Caco-2 (cell line): ENCODE data around the gene ARL5B. TPM values are rescaled to one million over a fixed set of nuclear protein-coding genes. Genes with fewer than 3 reads are reported as not detected.

Experiments
- BruUV-seq: library from RNA; stranded (reverse); fragments of 400-500 nt; replicated peaks from 2 replicates; lab custom pipeline; 2021; lab: Mats Ljungman, UMichigan
- CTCF ChIA-PET: fragments of 300-600 bp; sonication (Branson Sonifier 250); formaldehyde crosslinking; loops from one replicate; lab custom pipeline; 2022; ENCODE audit warnings: antibody characterized with exemption; lab: Charles Lee
- POLR2A ChIA-PET: fragments of 300-600 bp; sonication (Branson Sonifier 250); formaldehyde crosslinking; loops from one replicate; lab custom pipeline; 2022; ENCODE audit warnings: antibody characterized with exemption; lab: Charles Lee
- DNase-seq, 2 experiments: peaks; one replicate each; pipeline versions ENCODE4 v3.0.0 to v3.0.0-alpha.2; 2020 to 2022
- H3K27me3 ChIP-seq: replicated peaks from 2 replicates; pipeline ENCODE4 v1.6.0; 2011; ENCODE audit warnings: low read length; ENCODE audit not compliant: control insufficient read depth, insufficient read depth
- H3K36me3 ChIP-seq: 2 replicates; pipeline ENCODE4 v1.5.1; 2011; ENCODE audit warnings: low read length; ENCODE audit not compliant: control insufficient read depth, insufficient read depth
- H3K4me1 ChIP-seq: fragments of 250-450 bp; sonication (Bioruptor Pico); 2 replicates; pipeline ENCODE4 v1.5.1; 2020; ENCODE audit warnings: mild to moderate bottlenecking
- H3K4me3 ChIP-seq: 2 replicates; pipeline ENCODE4 v1.5.1; 2011; ENCODE audit warnings: low read depth, mild to moderate bottlenecking, control low read depth, low read length
- H3K9me3 ChIP-seq: fragments of 250-450 bp; sonication (Bioruptor Pico); 2 replicates; pipeline ENCODE4 v1.5.1; 2020; ENCODE audit warnings: mild to moderate bottlenecking, moderate library complexity
- H3K27ac Mint-ChIP-seq: one replicate; pipeline ENCODE4 v1.8.0; 2022; ENCODE audit warnings: mixed read lengths; ENCODE audit not compliant: unreplicated experiment
- H3K27me3 Mint-ChIP-seq: one replicate; pipeline ENCODE4 v1.8.0; 2022; ENCODE audit warnings: mixed read lengths; ENCODE audit not compliant: insufficient read depth, unreplicated experiment
- H3K36me3 Mint-ChIP-seq: one replicate; pipeline ENCODE4 v1.8.0; 2022; ENCODE audit warnings: mild to moderate bottlenecking, mixed read lengths; ENCODE audit not compliant: insufficient read depth, unreplicated experiment
- H3K4me1 Mint-ChIP-seq: one replicate; pipeline ENCODE4 v1.8.0; 2022; ENCODE audit warnings: low read depth, mixed read lengths; ENCODE audit not compliant: unreplicated experiment
- H3K4me3 Mint-ChIP-seq: one replicate; pipeline ENCODE4 v1.8.0; 2022; ENCODE audit warnings: mild to moderate bottlenecking, moderate library complexity, mixed read lengths; ENCODE audit not compliant: unreplicated experiment
- H3K9me3 Mint-ChIP-seq: one replicate; pipeline ENCODE4 v1.8.0; 2022; ENCODE audit warnings: mixed read lengths; ENCODE audit not compliant: unreplicated experiment
- intact Hi-C: fragments of 100-400 bp; cut with micrococcal nuclease; formaldehyde crosslinking; loops from one replicate; pipeline ENCODE4 v1.10.0; 2022; ENCODE audit not compliant: unreplicated experiment
- total RNA-seq: library from RNA; stranded (reverse); gene quantifications from 2 replicates; pipeline ENCODE4 v1.2.3, GENCODE V29; 2022
- TF ChIP-seq, protein P1 (sequence below), 2 experiments: fragments of 200-600 bp in 1 of 2; IDR thresholded peaks; 1 replicate in 1 of 2; 2 replicates in 1 of 2; pipeline versions ENCODE4 v1.5.1 to v1.8.0; 2011 to 2022; ENCODE audit warnings: antibody characterized with exemption in 1 of 2, control low read depth in 1 of 2, inconsistent platforms in 1 of 2, low read depth in 1 of 2, low read length in 1 of 2, mild to moderate bottlenecking in 1 of 2, moderate library complexity in 1 of 2; ENCODE audit not compliant: insufficient read depth in 1 of 2, severe bottlenecking in 1 of 2, unreplicated experiment in 1 of 2

Gene ARL5B
- total RNA-seq, 1 experiment from 2014 or later: 61.7 TPM

DNA sequence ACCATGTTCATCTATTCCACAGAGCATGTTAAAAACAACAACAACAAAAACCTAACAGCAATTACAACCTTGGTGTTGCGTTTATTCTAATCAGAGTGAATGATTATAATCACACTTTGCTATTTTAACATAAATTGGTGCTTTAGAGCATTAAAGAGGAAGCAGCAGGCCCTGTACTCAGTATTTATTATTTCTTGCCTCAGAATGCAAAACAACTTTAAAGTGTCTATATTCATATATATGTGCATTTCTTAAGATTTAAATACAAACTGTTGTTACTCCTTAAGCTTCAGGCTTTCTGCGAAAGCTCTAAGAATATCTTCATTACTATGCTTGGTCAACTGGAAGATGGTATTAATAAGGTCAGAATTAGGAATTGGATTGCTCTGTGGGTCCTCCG lies 21.5 kb downstream of the ARL5B start:
- POLR2A ChIA-PET: no interaction called here
- H3K27ac Mint-ChIP-seq: peak overlapping the region; percentile 83
- H3K9me3 Mint-ChIP-seq: no peaks in the 10 kb centered on the region

DNA sequence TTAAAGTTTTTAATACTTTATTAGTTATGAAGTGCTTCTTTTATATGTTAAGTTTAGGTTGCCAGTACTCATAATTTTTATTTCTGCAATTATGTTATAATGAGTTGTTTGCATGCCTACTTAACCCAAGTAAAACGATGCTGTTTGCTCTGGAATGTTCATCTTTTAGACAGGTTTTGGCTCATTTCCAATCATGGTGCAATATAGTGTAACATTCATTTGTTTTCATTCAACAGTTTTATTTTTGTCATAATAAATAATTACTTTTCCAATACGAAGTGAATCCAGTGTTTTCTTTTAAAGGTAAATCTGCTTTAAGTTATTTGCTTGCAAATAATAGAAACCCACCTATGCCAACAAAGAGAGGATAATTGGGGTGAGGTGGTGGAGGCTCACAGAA lies 22.1 kb downstream of the ARL5B start:
- Mint-ChIP-seq H3K27me3 (no peaks in the 10 kb centered on the region), H3K4me3 (peak overlapping the region; percentile 61), H3K9me3 (no peaks in the 10 kb centered on the region), H3K27ac (peak overlapping the region; percentile 83), H3K4me1 (peaks cover 27% of the 10 kb centered on the region), H3K36me3 (peaks cover 61% of the 10 kb centered on the region)
- Histone ChIP-seq H3K9me3 (no peaks in the 10 kb centered on the region), H3K4me1 (peaks cover 28% of the 10 kb centered on the region), H3K4me3 (no peak overlapping the region), H3K36me3 (no peaks in the 10 kb centered on the region; the same call in 1 of the 2 replicates), H3K27me3 (no peaks in the 10 kb centered on the region)
- ChIA-PET POLR2A (no interaction called here), CTCF (no interaction called here)
- DNase-seq: no peak
- no TSS peak for BruUV-seq
- TF ChIP-seq, protein P1, sequence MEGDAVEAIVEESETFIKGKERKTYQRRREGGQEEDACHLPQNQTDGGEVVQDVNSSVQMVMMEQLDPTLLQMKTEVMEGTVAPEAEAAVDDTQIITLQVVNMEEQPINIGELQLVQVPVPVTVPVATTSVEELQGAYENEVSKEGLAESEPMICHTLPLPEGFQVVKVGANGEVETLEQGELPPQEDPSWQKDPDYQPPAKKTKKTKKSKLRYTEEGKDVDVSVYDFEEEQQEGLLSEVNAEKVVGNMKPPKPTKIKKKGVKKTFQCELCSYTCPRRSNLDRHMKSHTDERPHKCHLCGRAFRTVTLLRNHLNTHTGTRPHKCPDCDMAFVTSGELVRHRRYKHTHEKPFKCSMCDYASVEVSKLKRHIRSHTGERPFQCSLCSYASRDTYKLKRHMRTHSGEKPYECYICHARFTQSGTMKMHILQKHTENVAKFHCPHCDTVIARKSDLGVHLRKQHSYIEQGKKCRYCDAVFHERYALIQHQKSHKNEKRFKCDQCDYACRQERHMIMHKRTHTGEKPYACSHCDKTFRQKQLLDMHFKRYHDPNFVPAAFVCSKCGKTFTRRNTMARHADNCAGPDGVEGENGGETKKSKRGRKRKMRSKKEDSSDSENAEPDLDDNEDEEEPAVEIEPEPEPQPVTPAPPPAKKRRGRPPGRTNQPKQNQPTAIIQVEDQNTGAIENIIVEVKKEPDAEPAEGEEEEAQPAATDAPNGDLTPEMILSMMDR (IDR thresholded peaks at IDR 0.05; ENCODE audit: insufficient read depth in 1 of 2, low read depth in 1 of 2, low read length in 1 of 2, severe bottlenecking in 1 of 2, unreplicated experiment in 1 of 2): no peak
- intact Hi-C loops: loop anchor here (1.0 to 10.0 kb wide), 2 partner anchors 10 to 1133 kb away; partner anchors contain the start of gene PLXDC2

More for the DNA sequence above, 21.5 kb downstream of the ARL5B start:
- Histone ChIP-seq H3K9me3 (no peaks in the 10 kb centered on the region), H3K27me3 (no peaks in the 10 kb centered on the region), H3K36me3 (no peaks in the 10 kb centered on the region; the same call in 1 of the 2 replicates), H3K4me1 (peaks cover 28% of the 10 kb centered on the region), H3K4me3 (no peak overlapping the region)
- intact Hi-C loops: loop anchor here (1.0 to 10.0 kb wide), 2 partner anchors 9 to 1134 kb away; partner anchors contain the start of gene PLXDC2
- BruUV-seq: no TSS peak
- H3K27me3 Mint-ChIP-seq: no peaks in the 10 kb centered on the region
- peaks cover 27% of the 10 kb centered on the region for H3K4me1 Mint-ChIP-seq
- CTCF ChIA-PET: no interaction called here
- TF ChIP-seq, protein P1 (IDR thresholded peaks at IDR 0.05; ENCODE audit: insufficient read depth in 1 of 2, low read depth in 1 of 2, low read length in 1 of 2, severe bottlenecking in 1 of 2, unreplicated experiment in 1 of 2): no peak
- DNase-seq: no peak
- no peak overlapping the region for H3K4me3 Mint-ChIP-seq
- peaks cover 63% of the 10 kb centered on the region for H3K36me3 Mint-ChIP-seq

DNA sequence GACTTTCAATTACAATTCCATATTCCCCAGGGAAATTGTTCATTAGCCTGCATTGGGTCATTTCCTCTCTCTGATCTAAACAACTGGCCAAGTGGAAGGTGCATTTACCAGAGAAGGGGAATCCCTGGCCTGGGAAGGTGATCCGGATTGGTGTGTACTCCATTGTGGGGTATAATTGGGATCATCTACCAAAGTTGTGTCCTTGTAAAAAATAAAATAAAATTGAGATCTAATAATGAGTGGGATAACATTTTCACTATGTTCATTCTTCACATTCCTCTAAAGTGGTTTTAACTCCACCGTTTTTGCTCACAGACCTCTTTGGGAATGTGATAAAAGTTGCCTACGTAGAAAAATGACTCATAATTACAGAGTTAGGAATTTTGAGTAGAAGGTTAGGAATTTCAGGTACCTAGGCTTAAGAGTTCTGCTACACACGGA lies 22.8 kb downstream of the ARL5B start:
- TF ChIP-seq, protein P1 (IDR thresholded peaks at IDR 0.05; ENCODE audit: insufficient read depth in 1 of 2, low read depth in 1 of 2, low read length in 1 of 2, severe bottlenecking in 1 of 2, unreplicated experiment in 1 of 2): no peak
- no peaks in the 10 kb centered on the region for H3K27me3 Mint-ChIP-seq
- CTCF ChIA-PET: no interaction called here
- peaks cover 27% of the 10 kb centered on the region for H3K4me1 Mint-ChIP-seq
- no peak for DNase-seq
- no peaks in the 10 kb centered on the region for H3K27me3 ChIP-seq
- BruUV-seq: no TSS peak
- H3K4me3 ChIP-seq: no peak overlapping the region
- H3K4me3 Mint-ChIP-seq: peak overlapping the region; percentile 61
- H3K36me3 ChIP-seq: no peaks in the 10 kb centered on the region; the same call in 1 of the 2 replicates
- H3K27ac Mint-ChIP-seq: peak overlapping the region; percentile 83
- peaks cover 28% of the 10 kb centered on the region for H3K4me1 ChIP-seq
- POLR2A ChIA-PET: no interaction called here
- no peaks in the 10 kb centered on the region for H3K9me3 ChIP-seq
- H3K36me3 Mint-ChIP-seq: peaks cover 55% of the 10 kb centered on the region
- intact Hi-C loops: loop anchor here (1.0 to 10.0 kb wide), 3 partner anchors 11 to 1133 kb away; partner anchors contain the start of genes ARL5B and PLXDC2
- no peaks in the 10 kb centered on the region for H3K9me3 Mint-ChIP-seq
